Stimulated activated CD4-positive, alpha-beta T cell treated with anti-CD3 and anti-CD28 coated beads, Interleukin-2, amount 100 ng/mL, for 4 hours (primary cell): Measurements from ENCODE around the gene RCCD1.

ENCODE experiments used
- DNase-seq: peaks from one replicate; pipeline ENCODE4 v3.0.0-alpha.2; 2020; ENCODE audit warnings: low read depth

The RCCD1 gene

DNA sequence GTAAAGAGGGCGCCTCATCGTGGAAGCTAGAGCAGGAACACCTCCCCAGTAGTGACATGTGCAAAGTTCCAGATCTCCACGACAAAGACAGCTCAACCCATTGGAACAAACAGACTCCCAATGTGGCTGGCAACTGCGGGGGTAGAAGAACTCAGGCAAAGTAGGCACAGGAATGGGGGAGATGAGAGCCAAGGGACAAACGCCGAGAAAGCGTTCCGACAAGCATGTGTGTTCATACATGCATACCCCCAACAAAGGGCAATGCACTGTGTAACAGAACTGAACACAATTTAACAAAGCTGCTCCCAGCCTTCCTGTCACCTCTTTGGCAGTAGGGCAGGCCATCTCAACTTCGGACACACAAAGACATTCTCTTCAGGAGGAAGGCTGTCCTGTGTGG is 11.6 kb downstream of the RCCD1 start:
- no peak for DNase-seq

DNA sequence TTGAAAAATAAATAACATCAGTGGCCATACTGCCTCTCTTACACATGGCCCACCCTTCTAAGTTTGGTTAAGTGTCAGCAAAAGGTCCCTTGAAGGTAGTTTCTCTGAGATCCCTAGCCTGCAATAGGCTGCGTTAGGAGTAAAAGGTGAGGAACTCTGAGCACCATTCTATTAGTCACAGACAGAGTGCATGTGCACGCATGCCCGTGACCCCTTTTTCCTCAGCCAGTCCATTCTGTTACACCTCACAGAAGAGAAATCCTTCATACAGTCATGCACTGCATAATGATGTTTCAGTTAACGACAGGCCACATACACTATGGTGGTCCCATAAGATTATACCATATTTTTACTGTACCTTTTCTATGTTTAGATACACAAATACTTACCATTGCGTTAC is 12.5 kb downstream of the RCCD1 start:
- no peak for DNase-seq

DNA sequence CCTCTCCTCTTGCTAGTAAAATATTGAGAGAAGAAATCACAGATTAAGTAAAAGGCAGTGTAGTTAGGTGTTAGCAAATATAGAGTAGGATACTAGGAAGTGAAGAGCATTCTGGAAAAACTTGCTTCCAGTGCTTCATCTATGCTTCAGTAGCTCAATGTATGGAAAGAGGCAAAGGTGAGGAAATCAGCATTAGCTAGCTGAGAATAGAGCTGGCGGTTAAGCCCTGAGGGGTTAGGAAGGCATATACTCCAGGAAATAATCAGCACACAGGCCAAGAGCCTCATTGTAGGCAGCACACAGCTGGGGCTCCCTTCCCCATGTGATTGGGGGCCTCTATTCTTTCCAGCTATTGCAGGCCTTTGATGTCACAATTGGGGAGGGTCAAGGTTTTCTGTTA is 13.8 kb downstream of the RCCD1 start:
- DNase-seq = no peak

GRCh38 chr15:90970274-90970673 is 15.6 kb downstream of the RCCD1 start:
- DNase-seq = no peak

- no peak for DNase-seq
Observed at GRCh38 chr15:90972133-90972532, 17.4 kb downstream of the RCCD1 start.

DNA sequence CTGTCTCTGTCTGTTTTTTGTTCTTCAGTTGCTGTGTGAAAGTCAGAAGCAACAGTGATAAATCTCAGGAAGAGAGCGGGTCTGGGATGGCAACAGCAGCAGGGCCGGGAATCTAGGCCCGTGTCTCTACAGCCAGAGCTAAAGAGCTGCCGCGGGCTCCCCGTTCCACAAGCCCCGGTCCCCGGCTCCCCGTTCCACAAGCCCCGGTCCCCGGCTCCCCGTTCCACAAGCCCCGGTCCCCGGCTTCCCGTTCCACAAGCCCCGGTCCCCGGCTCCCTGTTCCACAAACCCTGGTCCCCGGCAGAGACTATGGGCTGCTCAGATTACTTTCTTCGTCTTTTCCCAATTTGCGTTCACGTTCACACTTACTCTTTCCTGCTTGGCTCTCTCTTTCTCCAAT is 19.5 kb downstream of the RCCD1 start:
- DNase-seq = no peak

- DNase-seq = no peak
Observed at GRCh38 chr15:90979582-90979981, 24.9 kb downstream of the RCCD1 start.

DNA sequence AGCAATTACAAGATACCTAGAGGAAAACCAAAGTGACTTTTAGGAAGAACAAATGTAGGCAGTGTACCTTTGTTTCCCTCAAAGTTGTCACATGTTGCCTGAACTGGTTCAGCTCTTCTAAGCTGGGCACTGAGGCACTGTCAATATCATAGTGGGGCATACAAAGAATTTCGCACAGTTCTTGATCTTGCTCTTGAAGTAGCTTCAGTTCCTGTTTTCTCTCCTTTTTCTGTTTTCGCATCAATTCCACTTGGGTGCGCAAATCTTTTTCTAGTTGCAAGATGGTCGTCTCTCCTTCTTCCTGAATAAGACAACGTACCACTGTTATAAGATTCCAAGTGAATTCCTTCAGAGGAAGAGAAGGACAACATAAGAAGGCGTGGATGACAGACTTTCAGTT is 27.0 kb downstream of the RCCD1 start:
- DNase-seq = no peak

- no peak for DNase-seq
Observed at GRCh38 chr15:90982135-90982534, 27.5 kb downstream of the RCCD1 start.

DNA sequence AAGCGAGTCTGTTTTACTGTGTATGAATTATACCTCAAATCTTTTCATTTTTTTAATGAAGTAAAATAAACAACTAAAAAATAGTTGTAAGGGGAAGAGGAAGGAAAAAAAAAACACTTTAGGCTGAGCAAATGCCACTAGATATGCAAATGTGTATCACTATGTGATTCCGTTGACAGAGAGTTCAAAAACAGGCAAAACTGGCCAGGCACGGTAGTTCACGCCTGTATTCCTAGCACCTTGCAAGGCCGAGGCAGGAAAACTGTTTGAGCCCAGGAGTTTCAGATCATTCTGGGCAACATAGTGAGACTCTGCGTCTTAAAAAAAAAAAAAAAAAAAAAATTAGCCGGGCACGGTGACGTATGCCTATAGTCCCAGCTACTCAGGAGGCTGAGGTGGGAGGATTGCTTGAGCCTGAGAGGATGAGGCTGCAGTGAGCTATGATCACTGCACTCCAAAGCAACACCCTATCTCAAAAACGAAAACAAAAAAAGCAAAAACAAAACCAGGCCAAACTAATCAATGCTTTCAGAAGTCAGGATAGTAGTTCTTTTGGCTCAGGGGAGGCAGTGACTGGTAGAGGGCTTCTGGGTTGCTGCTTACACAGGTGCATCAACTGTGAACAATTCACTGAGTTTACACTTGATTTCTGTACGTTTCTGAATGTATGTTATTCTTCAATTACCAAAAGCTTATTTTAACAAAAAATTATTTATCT is 32.3 kb downstream of the RCCD1 start:
- no peak for DNase-seq

GRCh38 chr15:90987561-90988141 is 33.0 kb downstream of the RCCD1 start:
- DNase-seq = no peak

- no peak for DNase-seq
Observed at GRCh38 chr15:90988296-90988695, 33.6 kb downstream of the RCCD1 start.

DNA sequence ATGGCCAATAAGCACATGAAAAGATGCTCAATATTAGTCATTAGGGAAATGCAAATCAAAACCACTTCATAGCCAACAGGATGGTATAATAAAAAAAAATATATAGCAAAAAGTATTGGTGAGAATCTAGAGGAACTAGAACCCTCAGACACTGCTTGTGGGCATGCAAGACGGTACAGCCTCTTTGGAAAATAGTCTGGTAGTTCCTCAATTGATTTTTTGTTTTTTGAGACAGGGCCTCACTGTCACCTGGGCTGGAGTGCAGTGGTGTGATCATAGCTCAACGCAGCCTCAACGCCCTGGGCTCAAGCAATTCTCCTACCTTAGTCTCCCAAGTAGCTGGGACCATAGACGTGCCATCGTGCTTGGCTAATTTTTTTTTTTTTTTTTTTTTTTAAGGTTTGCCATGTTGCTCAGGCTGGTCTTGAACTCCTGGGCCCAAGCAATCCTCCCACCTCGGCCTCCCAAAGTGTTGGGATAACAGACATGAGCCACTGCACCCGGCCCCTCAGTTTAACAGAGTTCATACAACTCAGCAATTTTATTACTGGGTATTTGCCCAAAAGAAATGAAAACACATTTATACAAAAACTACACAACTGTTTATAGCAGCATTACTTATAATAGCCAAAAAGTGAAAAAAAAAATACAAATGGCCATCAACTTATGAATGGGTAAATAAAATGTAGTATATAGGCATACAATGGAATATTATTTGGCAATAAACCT is 34.5 kb downstream of the RCCD1 start:
- DNase-seq = no peak

DNA sequence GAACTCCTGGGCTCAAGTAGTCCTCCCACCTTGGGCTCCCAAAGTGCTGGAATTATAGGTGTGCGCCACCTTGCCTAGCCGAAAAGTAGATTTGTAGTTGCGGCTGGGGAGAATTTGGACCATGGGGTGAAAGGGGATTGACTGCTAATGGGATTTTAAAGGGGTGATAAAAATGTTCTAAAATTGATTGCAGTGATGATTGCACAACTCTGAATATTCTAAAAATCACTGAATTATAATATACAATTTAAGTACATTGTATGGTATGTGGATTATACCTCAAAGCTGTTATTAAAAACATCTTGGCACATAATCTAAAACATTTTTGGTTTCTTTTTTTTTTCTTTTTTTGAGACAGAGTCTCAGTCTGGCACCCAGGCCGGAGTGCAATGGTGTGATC is 35.8 kb downstream of the RCCD1 start:
- no peak for DNase-seq

DNA sequence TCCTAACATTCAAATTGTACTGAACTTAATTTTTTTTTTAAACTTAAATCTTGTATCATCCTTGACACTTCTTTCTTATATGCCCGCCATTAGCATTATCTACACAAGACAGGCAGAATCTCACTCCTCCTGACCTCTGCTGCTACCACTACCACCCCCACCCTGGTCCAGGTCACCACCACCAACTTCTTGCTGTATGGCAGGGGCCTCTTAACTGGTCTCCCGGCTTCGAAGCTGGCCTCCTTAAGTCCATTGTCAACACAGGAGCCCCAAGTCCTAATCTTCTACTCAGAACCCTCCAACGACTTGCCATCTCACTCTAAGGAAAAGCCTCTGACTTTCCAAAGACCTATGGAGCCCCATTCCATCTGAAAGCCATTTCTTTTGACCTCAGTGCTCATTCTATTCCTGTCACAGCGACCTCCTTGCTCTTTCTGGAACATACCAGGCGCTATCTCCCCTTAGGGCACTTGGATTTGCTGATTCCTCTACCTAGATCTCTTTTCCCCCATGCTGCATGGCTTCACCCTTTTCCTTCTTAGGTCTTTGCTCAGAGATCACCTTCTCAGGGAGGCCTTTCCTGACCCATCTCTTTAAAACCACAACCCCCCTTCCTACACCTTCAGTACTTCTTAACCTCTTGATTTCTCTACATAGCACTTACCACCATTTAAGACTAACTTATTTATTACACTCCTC is 37.1 kb downstream of the RCCD1 start:
- DNase-seq = no peak

DNA sequence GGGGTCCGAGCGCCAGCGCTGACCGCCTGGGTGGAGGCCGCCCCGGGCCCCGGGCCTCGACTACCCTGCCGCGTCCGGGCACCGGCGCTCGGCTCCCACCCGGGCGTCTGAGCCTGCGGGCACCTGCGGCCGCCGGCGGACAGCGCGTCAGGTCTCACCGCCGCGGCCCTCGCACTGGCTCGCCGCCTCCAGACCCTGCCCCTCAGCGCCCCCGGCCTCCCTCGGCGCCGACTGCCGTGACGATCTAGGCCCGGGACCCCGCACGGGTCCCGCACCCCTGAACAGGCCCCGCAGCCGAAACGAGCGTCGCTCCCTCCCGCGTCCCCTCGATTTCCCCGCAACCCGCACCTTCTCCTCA is 39.4 kb downstream of the RCCD1 start:
- no peak for DNase-seq

DNA sequence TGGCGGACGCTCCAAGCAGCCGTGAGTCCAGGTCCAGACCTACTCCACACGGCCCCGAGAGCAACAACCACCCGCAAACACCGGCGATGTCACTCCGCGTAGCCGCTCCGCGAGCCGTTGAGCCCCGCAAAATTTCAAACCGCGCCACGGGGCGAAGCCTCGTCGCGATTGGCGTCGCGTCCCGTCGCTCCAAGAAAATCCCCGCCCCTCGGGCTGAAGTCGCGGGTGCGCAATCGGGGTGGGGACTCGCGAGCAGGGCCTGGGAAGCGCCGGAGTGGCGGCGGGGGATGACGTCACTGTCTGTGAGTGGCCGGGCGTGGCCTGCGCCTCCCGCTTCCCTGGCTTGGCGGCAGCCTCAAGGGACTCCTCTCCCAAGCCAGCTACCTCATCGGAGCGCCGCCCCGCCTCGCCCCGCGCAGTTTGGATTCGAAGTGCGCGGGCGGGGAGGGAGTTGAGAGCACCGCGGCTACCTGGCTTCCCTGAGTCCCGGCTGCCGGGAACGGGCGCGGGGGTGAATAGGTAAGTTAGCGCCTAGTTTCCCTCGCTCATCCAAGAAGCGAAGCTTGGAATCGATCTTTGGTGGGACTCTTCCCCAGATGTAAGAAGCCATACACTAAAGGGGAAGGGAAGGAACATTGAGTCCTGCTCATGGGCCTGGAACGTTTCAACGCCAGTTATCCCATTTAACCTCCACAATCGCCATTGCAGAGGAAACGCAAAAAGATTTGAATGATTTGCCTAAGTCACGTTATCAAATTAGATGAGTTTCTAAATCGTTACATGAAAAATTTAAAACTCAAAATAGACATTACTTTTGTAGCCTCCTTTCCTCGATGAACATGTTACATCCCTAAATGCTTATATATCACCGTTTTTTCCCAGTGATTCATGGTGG is 40.0 kb downstream of the RCCD1 start, which contains the start of gene PRC1:
TSS of gene PRC1 (minus strand) at position 119 of the 895 bp plus-strand sequence. CDS start at position 1, 118 bp downstream.
- peak; percentile 95 for DNase-seq

DNA sequence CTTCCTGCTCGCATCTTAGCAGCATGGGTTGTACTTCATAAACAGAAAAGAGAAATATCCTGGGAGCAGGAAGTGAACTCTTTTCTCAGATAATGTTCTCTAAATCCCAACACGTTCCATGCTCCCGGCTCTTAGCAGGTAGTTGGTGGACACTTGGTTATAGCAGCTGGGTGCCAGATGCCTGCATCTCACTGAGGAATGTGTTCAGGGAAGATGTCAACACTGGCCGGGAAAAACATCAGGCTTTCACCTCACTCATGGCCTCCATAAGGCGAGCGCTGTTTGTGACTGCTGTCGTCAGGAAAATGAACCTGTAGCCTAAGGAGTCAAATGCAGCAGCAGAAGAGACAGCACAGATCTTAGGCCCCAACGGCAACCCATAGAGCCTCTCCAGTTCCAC is 44.1 kb downstream of the RCCD1 start:
- DNase-seq = no peak

DNA sequence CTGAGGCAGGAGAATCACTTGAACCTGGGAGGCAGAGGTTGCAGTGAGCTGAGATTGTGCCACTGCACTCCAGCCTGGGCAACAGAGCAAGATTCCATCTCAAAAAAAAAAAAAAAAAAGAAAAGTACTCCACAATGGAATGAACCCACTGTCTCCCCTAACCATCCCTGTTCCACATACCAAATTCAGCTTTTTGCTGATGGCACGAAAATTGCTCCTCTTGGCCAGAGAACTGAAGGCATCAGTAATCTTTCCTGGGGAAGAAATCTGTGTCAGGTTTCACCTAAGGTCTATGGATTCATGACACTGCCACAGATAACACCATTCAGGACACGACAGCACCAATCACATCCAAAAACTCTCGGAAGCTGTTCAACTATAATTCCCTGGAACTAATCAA is 46.5 kb downstream of the RCCD1 start:
- DNase-seq = no peak

DNA sequence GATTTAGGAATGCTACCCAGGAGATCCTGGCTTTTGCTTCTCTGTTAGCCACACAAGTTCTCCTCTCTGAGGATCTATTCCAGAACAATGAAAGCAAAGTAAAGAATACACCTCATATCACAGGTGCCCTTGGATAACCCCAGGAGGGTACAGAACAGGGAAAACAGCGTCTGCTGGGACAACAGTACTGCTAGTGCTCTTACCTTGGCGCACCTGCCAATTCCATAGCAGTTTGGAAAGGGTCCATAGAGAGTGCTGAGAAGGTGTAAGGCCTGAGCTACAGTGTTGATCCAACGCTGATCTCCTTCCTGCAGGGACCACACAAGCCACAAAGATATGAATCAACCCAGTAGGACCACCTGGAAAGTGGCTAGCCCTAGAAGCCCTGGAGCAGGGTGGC is 52.6 kb downstream of the RCCD1 start:
- no peak for DNase-seq
